ENCODE data around the gene PTPRM.
"Not testable (repeated sequence)": the region's sequence is repeated elsewhere in the genome, so short reads cannot be mapped to it uniquely, and the experiment has no call there.

PTPRM gene

DNA sequence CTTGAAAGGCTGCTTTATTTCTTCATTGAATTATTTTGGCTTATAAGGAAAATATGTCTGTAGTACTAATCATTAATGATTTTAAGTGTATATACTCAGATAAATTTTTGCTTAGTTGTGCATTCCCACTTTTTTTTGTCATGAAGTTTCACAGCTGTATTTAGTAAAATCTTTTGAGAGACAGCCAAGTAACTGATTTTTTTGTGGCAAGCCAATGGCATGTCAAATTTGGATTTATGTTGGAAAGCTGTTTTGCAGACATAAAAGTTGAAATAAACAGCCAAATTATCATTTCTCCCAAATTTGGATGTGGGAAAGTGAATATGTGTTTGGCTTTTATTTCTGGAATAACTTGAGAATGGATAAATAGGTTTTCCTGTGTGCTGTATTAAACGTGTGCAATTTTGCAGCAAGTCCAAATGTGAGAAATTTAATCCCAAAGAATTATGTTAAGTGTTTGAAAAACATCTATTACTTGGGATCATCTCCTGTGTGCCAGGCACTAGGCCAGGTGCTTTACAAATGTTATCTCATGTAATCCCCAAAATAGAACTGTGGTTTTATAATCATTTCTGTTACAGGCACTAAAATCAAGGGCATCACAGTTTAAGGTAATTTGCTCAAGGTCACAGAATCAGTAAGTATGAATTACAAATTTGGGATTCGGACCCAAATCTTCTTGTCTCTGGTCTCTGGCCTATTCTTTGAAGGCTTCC, 160.4 kb downstream of the PTPRM start:
- DNase-seq (ENCODE audit: low read depth), result no peak

DNA sequence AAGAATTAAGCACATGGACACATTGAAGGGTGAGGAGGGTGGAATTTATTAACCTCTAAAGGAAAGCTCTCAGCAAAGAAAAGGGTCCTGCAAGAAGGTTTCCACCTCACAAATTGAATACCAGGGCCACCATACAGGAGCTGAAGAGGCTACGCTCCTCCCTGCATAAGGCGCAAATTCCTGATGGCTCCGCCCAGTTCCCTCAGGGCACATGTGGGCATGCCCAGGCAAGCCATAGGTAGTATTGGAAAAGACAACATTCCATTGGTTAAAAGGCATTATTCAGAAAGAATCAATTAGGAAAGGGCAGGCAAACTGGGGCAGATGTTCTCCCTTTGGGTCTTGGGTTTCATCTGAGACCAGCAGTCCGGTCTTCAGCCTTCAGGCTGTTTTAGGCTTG, 161.2 kb downstream of the PTPRM start:
- DNase-seq (ENCODE audit: low read depth), result no peak

- DNase-seq (ENCODE audit: low read depth), result no peak
These were observed 162.8 kb downstream of the PTPRM start for GRCh38 chr18:7729868-7730267.

- DNase-seq (ENCODE audit: low read depth), result no peak
These were observed 163.6 kb downstream of the PTPRM start for GRCh38 chr18:7730682-7731081.

DNA sequence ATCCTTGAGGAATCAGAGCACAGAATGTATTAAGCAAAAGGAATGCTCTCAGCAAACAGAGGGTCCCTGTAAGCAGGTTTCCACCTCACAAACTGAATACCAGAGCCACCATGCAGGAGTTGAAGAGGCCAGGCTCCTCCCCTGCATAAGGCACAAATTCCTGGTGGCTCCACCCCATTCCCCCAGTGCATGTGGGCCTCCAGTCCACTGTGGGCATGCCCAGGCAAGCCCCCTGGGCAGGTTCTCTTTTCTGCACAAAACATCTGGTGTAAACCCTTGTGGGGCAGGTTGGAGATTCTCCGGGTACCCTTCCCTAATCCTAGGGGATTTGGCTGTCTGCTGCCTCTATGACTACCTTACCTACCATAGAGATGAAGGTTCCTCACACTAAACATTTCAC, 166.5 kb downstream of the PTPRM start:
- DNase-seq (ENCODE audit: low read depth), result no peak

DNA sequence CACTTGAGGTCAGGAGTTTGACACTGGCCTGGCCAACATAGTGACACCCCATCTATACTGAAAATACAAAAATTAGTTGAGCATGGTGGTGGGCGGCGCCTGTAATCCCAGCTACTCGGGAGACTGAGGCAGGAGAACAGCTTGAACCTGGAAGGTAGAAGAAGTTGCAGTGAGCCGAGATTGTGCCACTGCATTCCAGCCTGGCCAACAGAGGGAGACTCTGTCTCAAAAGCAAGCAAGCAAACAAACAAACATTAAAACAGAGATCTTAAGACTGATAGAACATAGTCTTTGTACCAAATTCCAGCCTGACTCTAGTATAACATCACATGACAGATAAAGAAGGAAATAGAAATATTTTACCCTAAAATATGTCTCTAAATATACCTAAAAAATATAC, 168.1 kb downstream of the PTPRM start:
- DNase-seq (ENCODE audit: low read depth), result no peak

DNA sequence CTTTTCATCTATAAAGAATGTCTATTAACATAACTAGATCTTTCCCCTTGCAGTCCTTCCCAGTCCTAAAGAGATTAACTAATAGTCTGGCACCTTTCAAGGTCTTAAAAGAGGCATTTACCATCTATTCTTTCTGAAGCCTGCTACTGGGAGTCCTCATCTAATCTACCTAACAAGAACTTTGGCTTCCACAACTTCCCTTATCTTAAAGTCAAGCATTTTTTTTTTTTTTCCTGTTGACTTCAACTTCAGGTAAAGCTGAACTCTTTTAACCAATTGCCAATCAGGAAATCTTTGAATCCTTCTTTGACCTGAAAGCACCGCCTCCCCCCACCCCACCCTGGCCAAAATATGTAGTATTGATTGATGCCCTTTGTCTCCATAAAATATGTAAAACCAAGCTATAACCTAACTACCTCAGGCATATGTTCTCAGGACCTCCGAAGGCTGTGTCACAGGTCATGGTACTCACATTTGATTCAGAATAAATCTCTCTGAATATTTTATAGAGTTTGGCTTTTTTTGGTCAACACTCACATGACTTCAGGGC, 168.6 kb downstream of the PTPRM start:
- DNase-seq (ENCODE audit: low read depth), result no peak

- DNase-seq (ENCODE audit: low read depth), result not testable (repeated sequence)
These were observed 169.4 kb downstream of the PTPRM start for GRCh38 chr18:7736526-7736925.

DNA sequence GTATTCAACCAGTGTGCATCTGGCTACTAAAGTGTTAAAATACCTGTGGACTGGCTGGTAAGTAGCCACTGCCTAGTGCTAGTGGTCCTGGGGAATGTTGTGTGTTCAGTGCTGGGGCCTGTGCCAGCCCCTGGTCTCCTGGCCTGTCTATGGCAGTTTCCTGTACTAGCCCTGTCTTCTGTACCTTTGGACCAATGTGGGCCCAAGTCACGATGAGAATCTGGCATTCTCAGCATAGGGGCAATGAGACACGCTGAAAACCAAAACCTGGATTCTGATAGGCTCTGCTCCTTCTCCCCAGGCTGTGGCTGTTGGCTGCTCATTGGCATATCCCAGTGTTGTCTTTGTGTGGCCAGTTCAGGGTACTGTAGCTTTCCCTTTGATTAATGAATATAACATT, 170.4 kb downstream of the PTPRM start:
- DNase-seq (ENCODE audit: low read depth), result no peak

DNA sequence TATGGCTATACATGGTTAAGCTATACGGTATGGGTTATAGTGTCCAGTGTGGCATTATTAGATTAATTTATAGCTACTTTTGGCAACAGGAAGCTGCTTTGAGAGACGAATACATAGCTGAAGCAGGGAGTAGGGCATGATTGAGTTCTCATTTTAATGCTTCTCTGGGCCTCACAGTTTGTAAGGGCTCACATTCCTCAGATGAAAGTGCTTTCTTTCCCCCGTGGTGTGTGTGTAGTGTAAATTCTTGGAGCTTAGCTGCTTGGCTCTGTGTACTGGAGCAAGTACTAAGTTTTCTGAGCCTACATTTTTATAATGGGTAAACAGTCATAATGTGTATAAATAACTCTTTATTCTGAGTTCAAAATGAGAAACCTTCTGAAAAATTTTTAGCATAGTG, 173.7 kb downstream of the PTPRM start:
- no peak for DNase-seq (ENCODE audit: low read depth)

DNA sequence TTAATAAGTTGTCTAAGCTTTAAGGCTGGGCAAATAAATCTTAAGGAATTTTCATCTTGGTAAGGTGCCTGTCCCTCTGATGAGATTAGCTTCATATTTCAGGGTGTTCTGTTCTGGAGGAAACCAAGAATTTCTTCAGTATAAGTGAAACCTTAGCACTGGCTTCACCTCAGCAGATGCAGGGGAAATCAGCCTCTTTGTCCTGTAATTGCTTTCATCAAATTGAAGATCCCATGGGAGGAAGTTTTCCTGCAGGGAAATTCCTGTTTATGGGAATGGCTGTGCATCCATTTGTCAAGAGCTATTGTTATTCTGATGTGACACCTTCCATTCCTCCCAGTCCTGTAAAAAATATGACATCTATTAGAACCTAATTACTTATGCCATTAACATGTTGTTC, 174.5 kb downstream of the PTPRM start:
- DNase-seq (ENCODE audit: low read depth), result no peak

DNA sequence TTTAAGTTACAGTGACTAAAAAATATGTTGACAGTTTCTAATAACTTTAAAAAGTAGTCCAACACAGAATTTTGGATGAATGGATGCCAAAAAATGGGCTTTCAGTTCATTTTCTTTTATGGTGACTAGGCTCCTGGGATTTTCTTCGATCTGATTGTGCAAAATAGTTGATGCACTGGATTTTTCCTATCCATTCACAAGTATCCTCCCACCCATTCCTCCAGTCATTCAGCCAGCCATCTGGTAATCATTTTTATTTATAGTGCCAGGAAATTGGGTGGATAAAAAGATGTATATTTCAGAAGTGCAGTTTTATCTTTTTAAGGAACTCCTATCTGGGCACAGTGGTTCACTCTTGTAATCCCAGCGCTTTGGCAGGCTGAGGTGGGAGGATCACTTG, 175.1 kb downstream of the PTPRM start:
- DNase-seq (ENCODE audit: low read depth), result no peak

- DNase-seq (ENCODE audit: low read depth), result no peak
These were observed 176.1 kb downstream of the PTPRM start for GRCh38 chr18:7743256-7743655.

GRCh38 chr18:7746106-7746505, 179.0 kb downstream of the PTPRM start:
- DNase-seq (ENCODE audit: low read depth), result no peak

- no peak for DNase-seq (ENCODE audit: low read depth)
These were observed 181.3 kb downstream of the PTPRM start for GRCh38 chr18:7748251-7749007.

DNA sequence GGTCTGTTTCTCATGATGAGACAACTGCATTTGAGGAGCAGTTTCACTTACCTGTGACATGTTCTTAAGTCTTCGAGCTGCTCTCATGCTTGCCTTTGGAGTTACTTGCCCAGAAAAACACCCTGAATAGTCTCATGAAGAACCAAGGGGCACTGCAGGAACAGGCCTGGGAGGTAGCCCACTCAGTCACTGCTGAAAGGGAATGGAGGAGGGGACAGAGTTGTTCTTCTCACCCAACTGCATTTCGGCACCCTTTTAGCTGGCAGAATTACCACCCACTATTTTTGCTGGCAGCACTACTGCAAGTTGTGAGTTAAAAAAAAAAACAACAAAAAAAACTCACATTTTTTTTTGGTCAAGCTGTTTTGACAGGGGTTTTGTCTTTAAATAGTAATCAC, 181.9 kb downstream of the PTPRM start:
- DNase-seq (ENCODE audit: low read depth), result no peak

- DNase-seq (ENCODE audit: low read depth), result no peak
These were observed 182.4 kb downstream of the PTPRM start for GRCh38 chr18:7749510-7749981.

DNA sequence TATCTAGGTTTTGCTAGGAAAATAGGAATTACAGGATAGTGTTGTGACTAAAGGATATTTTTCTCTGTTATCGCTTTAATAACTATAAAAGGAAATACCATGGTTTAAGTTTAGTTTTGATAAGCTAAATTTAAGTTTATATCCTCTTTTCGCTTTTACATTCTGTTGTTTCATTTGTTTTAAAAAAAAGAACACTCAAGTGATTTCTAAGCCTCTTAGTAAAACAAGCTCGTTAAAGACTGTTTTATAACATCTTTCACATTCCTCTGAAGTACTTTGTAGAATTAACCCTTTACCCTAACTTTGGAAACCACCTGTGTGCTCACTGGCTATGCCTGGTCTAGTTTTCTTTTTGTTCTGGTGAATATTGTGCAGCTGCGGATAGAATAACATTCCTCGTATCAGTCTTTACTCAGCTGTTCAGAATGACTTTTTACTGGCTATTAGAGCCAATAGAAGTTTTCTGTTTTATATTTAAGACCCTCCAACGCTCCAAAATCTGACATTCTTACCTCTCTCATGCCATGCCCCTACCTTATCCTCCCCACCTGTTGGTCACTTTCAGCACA, 183.1 kb downstream of the PTPRM start:
- DNase-seq (ENCODE audit: low read depth), result no peak

GRCh38 chr18:7750966-7751365, 183.8 kb downstream of the PTPRM start:
- DNase-seq (ENCODE audit: low read depth), result no peak

DNA sequence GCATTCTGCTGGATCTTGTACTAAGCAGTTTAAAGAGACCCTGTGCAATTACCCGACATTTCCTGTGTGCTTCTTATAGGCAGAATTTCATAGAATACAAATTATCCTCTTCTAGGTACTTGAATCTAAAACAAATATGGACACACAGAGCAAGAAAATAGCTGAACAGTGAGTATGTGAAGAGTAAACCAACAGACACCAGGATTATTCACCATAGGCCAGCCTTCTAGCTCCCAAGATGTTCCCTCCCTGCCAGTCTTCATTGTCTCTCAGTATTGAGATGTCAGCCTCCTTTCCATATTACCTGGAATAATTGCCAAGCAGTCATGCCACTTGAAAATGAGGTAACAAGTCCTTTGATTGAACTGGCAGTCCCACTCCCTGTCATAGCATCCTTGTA, 187.1 kb downstream of the PTPRM start:
- DNase-seq (ENCODE audit: low read depth), result no peak

DNA sequence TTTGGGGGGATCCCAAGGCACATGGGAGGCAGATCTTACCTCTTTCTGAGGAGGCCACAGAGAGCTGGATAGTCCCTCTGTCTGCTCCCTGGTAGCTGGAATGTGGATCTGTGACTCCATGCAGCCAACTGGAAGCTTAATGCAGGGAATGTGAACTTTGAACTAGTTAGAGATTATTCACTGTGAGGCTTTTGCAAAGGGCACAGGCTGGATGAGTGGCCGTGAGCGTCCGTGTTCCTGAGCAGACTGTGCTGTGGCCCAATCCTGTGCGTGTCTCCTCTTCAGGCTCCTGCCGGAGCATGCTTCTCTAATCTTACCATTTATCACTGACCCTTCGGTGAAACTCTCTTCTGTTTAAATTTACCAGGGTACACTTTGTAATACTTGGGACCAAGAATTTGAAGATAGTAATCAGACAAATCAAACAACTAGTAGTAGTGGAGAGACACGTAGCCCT, 187.6 kb downstream of the PTPRM start:
- no peak for DNase-seq (ENCODE audit: low read depth)

DNA sequence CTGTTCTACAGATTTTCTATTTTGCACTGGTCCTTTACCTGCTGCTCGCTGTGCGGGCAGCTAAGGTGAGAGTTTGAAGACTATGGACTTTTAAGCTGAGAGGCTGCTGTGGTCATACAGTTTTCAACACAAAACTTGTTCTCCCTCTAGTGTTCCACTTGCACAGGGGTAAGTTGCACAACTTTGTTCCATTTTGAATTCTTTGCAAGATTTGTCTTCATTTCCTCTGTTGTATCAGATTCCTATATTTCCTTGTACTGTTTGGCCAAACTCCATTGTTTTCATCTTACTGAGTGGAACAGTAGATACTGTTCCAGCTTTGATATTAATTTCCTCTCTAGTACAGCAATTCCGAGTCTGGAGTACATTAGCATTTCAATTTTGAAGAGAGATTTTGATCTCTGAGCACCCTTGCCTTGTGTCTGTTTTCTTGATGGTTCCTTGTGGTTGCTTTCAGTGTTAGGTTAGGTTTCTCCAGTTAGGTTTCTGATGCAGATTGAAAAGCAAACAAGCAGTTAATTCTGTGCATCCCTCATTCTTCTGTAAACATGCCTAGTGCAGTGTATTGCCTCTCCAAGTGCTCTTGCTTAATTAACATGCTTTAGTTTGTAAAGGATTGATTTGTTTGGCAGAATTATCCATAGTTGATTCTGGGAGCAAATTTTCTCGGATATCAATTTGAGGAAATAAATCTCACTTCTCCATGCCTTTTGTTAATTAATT, 188.8 kb downstream of the PTPRM start:
- DNase-seq (ENCODE audit: low read depth), result no peak

Measured in ELR (cell line).